GM21717 (cell line): Measurements from ENCODE around the gene PDE4A.
A peak's percentile ranks its signal among the peaks of the same experiment; 100 is the strongest.
"Not testable (repeated sequence)": the region's sequence is repeated elsewhere in the genome, so short reads cannot be mapped to it uniquely, and the experiment has no call there.

Source experiments
- ATAC-seq: cut with Tn5 transposase; IDR thresholded peaks from one replicate; pipeline ENCODE4 v1.9.1; 2021; ENCODE audit warnings: mild to moderate bottlenecking, moderate library complexity; ENCODE audit not compliant: unreplicated experiment

PDE4A gene

DNA sequence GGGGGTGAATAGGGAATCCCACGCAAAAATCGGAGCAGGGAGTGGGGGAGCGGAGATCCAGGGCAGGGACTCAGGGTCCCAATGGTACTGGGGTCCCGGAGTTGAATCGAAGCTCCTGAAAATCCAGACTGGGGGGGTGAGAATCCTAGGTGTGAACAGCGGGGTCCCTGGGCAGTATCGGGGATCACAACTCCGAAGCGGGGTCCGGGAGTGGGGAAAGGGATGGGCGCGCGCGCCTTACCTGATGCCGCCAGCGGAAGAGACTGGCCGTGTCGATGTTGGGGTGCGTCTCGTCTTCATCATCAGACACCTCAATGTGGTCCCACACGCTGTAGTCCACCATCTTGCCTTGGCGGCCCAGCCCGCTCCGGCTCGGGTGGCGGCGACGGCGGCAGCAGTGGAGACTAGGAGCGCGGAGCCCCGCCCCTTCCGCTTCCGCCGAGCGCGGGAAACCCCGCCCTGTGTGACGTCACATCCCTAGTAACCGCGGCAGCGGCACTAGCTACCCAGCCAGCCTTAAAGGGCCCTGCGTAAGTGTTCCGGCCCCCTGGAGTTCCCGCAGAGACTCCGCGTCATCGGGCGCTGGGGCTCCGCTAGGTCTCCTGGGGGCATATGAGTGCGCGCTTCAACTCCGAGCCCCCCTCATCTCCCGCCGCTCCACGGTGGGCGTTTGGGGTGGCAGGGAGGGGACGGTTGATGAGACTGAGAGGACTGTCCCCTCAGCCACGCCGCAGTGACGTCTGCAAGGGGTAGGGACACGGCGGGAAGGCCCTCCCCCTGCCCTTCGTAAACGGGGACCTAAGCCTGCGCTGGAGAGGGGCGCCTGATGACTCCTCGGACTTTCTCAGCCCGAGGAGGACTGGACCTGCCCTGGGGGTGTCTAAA is 17.0 kb upstream of the PDE4A start, which contains the start of gene CDC37:
Gene CDC37, minus strand, starts transcription at position 406 of the 885 bp plus-strand sequence. Its CDS starts 63 bp downstream, at position 343.
- ATAC-seq: peak; percentile 55

DNA sequence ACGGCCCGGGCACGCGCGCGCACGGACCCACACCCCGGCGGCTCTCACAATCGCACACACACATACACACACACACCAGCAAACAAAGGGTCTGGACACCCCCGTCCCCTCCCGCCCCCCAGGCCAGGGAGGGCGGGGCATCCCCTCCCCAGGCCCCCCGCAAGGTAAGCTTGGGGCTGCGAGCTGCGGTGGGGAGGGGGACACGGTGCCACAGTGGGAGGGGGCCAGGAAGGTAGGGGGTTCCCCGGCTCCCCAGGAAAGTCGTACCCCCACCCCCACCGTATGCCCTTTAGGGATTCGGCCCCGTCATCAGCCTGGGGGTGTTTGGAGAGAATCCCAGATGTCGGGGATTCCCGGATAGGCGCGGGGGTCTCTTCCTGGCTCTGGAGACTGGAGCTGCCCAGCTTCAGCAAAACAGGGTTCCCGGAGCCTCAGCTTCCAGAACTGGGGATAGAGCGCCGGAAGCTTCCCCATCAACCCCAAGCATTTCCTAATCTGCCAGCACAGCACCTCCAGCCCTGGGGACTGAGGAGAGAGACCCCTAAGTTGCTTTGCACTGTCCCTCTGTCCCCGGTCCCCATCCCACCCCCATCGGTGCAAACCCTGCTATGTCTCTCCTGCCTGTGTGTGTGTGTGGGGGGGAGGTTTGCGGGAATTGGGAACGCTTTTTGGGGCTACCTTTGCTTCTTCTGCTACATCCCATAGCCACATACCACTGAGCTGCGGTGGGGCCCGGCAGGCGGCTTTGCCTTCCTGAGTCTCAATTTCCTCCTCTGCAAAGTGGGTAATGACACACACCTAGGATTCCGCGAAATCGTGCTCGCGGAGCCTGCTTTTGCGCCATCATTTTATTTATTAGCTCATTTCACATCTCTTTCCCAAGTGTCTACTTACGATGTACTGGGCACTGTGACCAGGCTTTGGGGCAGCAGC is 15.2 kb upstream of the PDE4A start:
- no peak for ATAC-seq

DNA sequence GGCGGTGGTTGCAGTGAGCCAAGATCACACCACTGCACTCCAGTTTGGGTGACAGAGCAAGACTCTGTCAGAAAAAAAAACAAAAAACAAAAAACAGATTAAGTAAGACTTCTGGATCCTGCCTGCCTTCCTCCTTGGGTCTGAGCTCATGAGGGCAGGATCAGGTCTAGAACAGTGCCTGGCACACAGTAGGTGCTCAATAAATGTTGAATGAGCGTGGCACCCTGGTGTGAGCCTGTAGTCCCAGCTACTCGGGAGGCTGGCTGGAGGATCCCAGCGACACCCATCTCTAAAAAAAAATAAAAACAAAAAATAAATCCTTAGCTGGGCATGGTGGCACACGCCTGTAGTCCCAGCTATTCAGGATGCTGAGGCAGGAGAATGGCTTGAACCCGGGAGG is 14.1 kb upstream of the PDE4A start:
- no peak for ATAC-seq

DNA sequence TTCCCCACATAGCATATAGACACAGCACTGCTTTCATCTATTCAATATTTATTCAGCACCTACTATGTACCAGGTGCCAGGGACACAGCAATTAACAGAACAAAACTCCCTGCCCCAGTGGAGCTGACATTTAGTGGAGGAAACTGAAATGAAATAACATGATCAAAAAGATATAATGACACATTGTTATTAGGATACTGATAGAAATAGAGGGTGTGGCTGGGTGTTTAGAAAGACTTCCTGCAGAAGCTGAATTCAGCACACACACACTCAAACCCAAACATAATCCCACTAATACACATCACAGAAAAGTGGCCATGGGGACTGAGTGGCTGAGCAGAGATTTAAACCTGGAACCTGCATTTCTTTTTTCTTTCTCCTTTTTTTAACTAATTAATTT is 13.2 kb upstream of the PDE4A start:
- ATAC-seq: no peak

- ATAC-seq: no peak
Observed at GRCh38 chr19:10408511-10409283, 11.6 kb upstream of the PDE4A start.

DNA sequence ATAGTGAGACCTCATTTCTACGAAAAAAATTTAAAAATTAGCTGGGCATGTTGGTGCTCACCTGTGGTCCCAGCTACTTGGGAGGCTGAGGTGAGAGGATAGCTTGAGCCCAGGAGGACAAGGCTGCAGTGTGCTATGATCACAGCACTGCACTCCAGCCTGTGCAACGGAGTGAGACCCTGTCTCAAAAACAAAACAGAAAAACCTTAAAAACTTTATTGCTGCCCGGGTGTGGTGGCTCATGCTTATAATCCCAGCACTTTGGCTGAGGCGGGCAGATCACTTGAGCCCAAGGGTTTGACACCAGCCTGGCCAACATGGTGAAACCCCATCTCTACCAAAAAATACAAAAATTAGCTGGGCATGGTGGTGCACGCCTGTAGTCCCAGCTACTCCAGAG is 9.1 kb upstream of the PDE4A start:
- ATAC-seq: not testable (repeated sequence)

GRCh38 chr19:10412257-10412977 is 7.9 kb upstream of the PDE4A start:
- ATAC-seq: peak; percentile 33

- ATAC-seq: no peak
Observed at GRCh38 chr19:10416083-10416379, 4.3 kb upstream of the PDE4A start.

DNA sequence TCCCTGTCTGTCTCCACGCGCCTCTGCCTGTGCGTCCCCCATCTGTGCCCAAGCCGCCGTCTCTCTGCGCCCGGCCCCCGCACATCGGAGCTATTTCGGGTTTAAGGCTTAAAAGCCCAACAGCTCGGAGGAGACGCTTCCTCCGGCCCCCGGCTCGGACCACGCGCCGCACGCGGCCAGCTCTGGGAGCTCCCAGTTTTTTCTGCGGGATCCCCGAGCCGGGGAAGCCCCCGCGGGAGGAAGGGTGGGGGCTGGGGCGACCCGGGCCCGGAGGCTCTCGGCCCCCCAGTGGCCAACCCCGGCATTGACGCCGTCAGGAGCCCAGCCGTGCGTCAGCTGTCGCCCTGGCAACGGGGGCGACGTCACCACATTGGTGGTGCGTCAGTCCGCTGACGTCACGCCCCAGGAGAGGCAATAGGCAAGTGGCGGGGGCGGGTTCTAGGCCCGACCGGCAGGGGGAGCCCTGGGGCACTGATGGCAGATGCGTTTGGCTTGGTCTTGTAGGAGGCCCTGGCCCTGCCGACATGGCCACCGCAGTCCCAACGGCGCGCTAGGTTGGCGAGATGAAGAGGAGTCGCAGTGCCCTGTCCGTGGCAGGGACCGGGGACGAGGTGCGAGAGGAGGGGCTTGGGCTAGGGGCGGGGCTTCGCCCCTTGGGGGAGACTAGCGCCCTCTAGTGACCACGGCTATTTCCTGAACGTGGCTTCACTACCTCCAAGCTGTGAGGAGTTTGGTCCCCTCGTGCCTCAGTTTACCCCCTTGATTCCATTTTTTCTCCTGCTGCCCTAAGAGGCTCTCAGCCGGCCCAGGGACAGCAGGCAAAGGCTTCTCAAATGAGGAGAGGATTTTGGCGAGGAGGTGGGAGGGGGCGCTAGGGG is 3.7 kb upstream of the PDE4A start:
- peak; percentile 40 for ATAC-seq

- ATAC-seq: no peak
Observed at GRCh38 chr19:10417541-10418234, 2.6 kb upstream of the PDE4A start.

- ATAC-seq: no peak
Observed at GRCh38 chr19:10418235-10418484, 2.2 kb upstream of the PDE4A start.

DNA sequence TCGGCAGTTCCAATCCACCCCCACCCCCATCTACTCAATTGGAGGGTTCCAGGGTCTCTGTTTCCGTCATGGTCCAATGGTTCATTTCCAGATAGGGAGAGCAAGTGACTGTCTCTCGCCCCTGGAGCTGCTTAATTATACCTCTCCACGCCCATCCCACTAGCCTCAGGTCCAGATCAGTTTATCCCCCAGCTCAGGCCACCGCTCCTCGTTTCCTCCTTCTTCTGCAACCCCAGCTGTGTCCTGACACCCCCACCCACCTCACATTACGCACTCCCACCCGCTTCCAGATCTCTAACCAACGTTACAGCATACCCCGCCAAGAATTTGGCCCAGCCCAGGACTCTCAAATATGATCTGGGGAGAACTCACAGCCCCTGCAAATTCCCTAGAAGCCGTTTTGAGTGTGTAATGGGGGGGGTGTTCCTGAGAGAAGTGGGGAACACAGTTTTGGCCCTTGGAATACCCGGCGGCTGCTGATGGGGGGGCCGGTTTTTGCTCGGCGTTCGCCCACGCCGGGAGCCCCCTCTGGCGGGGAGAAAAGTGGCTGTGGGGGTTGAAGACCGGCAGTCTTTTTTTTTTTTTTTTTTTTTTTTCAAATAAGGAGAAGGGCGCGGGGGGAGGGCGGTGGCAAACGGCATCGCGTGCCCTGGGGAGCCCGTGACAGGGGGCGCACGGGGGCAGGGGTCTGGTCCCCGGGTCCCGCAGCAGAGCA is 1.7 kb upstream of the PDE4A start:
- no peak for ATAC-seq

- no peak for ATAC-seq
Observed at GRCh38 chr19:10419200-10419645, 1.1 kb upstream of the PDE4A start.

DNA sequence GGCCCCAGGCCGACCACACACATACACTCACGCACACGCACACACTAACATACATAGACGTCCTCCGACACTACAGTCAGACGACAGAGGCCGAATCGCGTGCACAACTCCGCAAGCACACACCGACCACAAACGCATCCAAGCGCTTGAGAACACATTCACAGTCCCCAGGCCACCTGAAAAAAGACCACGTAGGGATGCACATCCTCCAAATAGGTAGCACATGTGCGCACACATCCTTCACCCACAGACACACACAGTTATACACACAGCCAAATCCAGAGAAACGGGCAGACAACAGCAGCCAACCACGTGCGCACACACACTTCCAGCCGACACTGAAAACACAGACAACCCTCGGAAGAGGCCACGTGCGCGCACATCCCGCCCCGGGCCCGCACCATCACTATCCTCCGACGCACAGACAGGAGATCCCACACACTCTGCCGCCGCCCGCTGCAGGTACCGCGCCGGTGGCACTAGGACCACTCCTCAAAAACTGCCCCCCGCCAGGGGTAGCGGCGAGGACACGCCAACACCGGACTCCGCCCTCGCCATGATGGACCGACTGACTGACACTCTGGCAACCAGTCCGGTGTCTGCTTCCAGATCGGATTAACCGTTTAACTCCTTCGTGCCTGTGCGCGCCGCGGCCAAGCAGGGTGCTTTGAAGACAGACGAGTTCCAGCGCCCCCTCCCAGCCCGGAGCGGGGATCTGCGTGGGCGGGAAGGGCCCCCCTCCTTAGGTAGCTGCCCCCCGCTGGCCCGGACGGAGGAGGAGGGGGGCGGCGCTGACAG is 493 bp upstream of the PDE4A start:
- ATAC-seq: no peak

GRCh38 chr19:10421240-10422045 is 1.1 kb downstream of the PDE4A start:
- no peak for ATAC-seq

GRCh38 chr19:10422046-10422461 is 1.7 kb downstream of the PDE4A start:
- ATAC-seq: no peak

GRCh38 chr19:10422846-10423245 is 2.5 kb downstream of the PDE4A start:
- ATAC-seq: no peak
